Lower leg skin (tissue), 3 donors: ENCODE results near the gene GRID2.

Experiments
- CTCF ChIP-seq, 3 donors: fragments of 450-650 bp; IDR thresholded peaks; one replicate each; pipeline ENCODE4 v1.5.1; 2016; ENCODE audit warnings: antibody characterized with exemption in 3 of 3, mild to moderate bottlenecking in 3 of 3, moderate library complexity in 2 of 3
- POLR2A ChIP-seq, 2 donors: fragments of 450-650 bp; IDR thresholded peaks; one replicate each; pipeline ENCODE4 v1.6.1; 2016 to 2017; ENCODE audit warnings: antibody characterized with exemption in 2 of 2, mild to moderate bottlenecking in 1 of 2, moderate library complexity in 1 of 2

- TF ChIP-seq CTCF (IDR thresholded peaks at IDR 0.05) (no peak), POLR2A (IDR thresholded peaks at IDR 0.05) (no peak)
Measured at GRCh38 chr4:93407493-93408275, 1103.9 kb downstream of the GRID2 start.
